ENCODE measurements around the gene SCUBE3. TPM values are rescaled to one million over a fixed set of nuclear protein-coding genes. Genes with fewer than 3 reads are reported as not detected.
A peak's percentile ranks its signal among the peaks of the same experiment; 100 is the strongest.

SCUBE3 gene
- total RNA-seq, 1 experiment from 2014 or later: 0.02 TPM

- peak; percentile 41 for DNase-seq (ENCODE audit: low spot score)
Measured at GRCh38 chr6:35240838-35241801, 27.4 kb downstream of the SCUBE3 start.

- no peak for DNase-seq (ENCODE audit: low spot score)
Measured at GRCh38 chr6:35242486-35242885, 28.7 kb downstream of the SCUBE3 start.

- no peak for DNase-seq (ENCODE audit: low spot score)
Measured at GRCh38 chr6:35242906-35243305, 29.1 kb downstream of the SCUBE3 start.

GRCh38 chr6:35243386-35243958 is 29.7 kb downstream of the SCUBE3 start:
- DNase-seq (ENCODE audit: low spot score): no peak

GRCh38 chr6:35244551-35244950 is 30.8 kb downstream of the SCUBE3 start:
- no peak for DNase-seq (ENCODE audit: low spot score)

GRCh38 chr6:35247642-35248231 is 34.0 kb downstream of the SCUBE3 start:
- DNase-seq (ENCODE audit: low spot score): no peak

GRCh38 chr6:35248300-35248699 is 34.5 kb downstream of the SCUBE3 start:
- no peak for DNase-seq (ENCODE audit: low spot score)

GRCh38 chr6:35248965-35249364 is 35.2 kb downstream of the SCUBE3 start:
- DNase-seq (ENCODE audit: low spot score): no peak

- DNase-seq (ENCODE audit: low spot score): no peak
Measured at GRCh38 chr6:35251949-35252348, 38.2 kb downstream of the SCUBE3 start.

- no peak for DNase-seq (ENCODE audit: low spot score)
Measured at GRCh38 chr6:35253249-35253648, 39.5 kb downstream of the SCUBE3 start.

GRCh38 chr6:35258336-35258735 is 44.6 kb downstream of the SCUBE3 start:
- DNase-seq (ENCODE audit: low spot score): no peak

GRCh38 chr6:35258858-35259193 is 45.1 kb downstream of the SCUBE3 start:
- DNase-seq (ENCODE audit: low spot score): no peak

GRCh38 chr6:35259194-35259947 is 45.6 kb downstream of the SCUBE3 start, which contains the start of gene ZNF76:
Gene ZNF76, plus strand, starts transcription at chr6:35259735. Its CDS starts 21,417 bp downstream, at chr6:35281152.
- peak; percentile 95 for DNase-seq (ENCODE audit: low spot score)

GRCh38 chr6:35259948-35260590 is 46.3 kb downstream of the SCUBE3 start:
- peak; percentile 24 for DNase-seq (ENCODE audit: low spot score)

- DNase-seq (ENCODE audit: low spot score): no peak
Measured at GRCh38 chr6:35260591-35261570, 47.1 kb downstream of the SCUBE3 start.

GRCh38 chr6:35262596-35262995 is 48.8 kb downstream of the SCUBE3 start:
- DNase-seq (ENCODE audit: low spot score): no peak

GRCh38 chr6:35264550-35265274 is 51.0 kb downstream of the SCUBE3 start:
- DNase-seq (ENCODE audit: low spot score): no peak

GRCh38 chr6:35265523-35265922 is 51.8 kb downstream of the SCUBE3 start:
- DNase-seq (ENCODE audit: low spot score): no peak

- no peak for DNase-seq (ENCODE audit: low spot score)
Measured at GRCh38 chr6:35267446-35267845, 53.7 kb downstream of the SCUBE3 start.

- no peak for DNase-seq (ENCODE audit: low spot score)
Measured at GRCh38 chr6:35267897-35268296, 54.1 kb downstream of the SCUBE3 start.
